Vagina (tissue), 2 donors: Measurements from ENCODE around the gene TRIO. TPM values are rescaled to one million over a fixed set of nuclear protein-coding genes. Genes with fewer than 3 reads are reported as not detected.

Source experiments
- DNase-seq, 2 donors: peaks; one replicate each; pipeline ENCODE4 v3.0.0-alpha.2; 2017; ENCODE audit errors: extremely low spot score in 2 of 2
- H3K27ac ChIP-seq: fragments of 200-600 bp; sonication (generic); one replicate; pipeline ENCODE4 v1.5.1; 2019
- H3K27me3 ChIP-seq: fragments of 200-600 bp; sonication (generic); one replicate; pipeline ENCODE4 v1.5.1; 2019
- H3K36me3 ChIP-seq, 2 donors: fragments of 200-600 bp; sonication (generic); one replicate each; pipeline ENCODE4 v1.5.1; 2017 to 2019
- H3K4me1 ChIP-seq: fragments of 200-600 bp; sonication (generic); one replicate; pipeline ENCODE4 v1.5.1; 2019
- H3K4me3 ChIP-seq, 2 donors: fragments of 200-600 bp; sonication (generic); 1 replicate in 1 of 2; 2 replicates in 1 of 2; pipeline ENCODE4 v1.5.1; 2016 to 2019
- H3K9me3 ChIP-seq: fragments of 200-600 bp; sonication (generic); one replicate; pipeline ENCODE4 v1.5.1; 2019
- CTCF ChIP-seq, 3 experiments: fragments of 450-650 bp in 2 of 3; fragments of 200-600 bp in 1 of 3; sonication (generic) in 1 of 3; IDR thresholded peaks; one replicate each; pipeline ENCODE4 v1.5.1; 2017 to 2019; ENCODE audit warnings: antibody characterized with exemption in 3 of 3, mild to moderate bottlenecking in 2 of 3, moderate library complexity in 2 of 3
- POLR2A ChIP-seq, 2 donors: fragments of 450-650 bp; IDR thresholded peaks; one replicate each; pipeline ENCODE4 v1.6.1; 2017; ENCODE audit warnings: antibody characterized with exemption in 2 of 2, mild to moderate bottlenecking in 2 of 2, moderate library complexity in 2 of 2
- POLR2AphosphoS5 ChIP-seq, 2 donors: sonication (generic); formaldehyde crosslinking; IDR thresholded peaks; one replicate each; pipeline ENCODE4 v1.9.0; 2017; ENCODE audit warnings: antibody characterized with exemption in 2 of 2, mild to moderate bottlenecking in 2 of 2, low read depth in 1 of 2; ENCODE audit not compliant: insufficient read depth in 1 of 2
- intact Hi-C: fragments of 100-400 bp; cut with DNase I; formaldehyde crosslinking; loops from one replicate; pipeline ENCODE4 v1.15.1; 2023
- total RNA-seq: library from RNA; depleted of rRNA; stranded (reverse); fragments of >200 nt; gene quantifications from one replicate; pipeline ENCODE4 v1.2.3, GENCODE V29; 2016

The TRIO gene
- total RNA-seq, 1 donor from 2014 or later = 142 TPM

- TF ChIP-seq POLR2AphosphoS5 (IDR thresholded peaks at IDR 0.05; ENCODE audit: insufficient read depth in 1 of 2, low read depth in 1 of 2) = peak in 1 of 2 donors; percentile 66
- TF ChIP-seq POLR2A (IDR thresholded peaks at IDR 0.05) = no peak
Measured at GRCh38 chr5:14153932-14154731, 11.0 kb downstream of the TRIO start.

GRCh38 chr5:14155075-14155474 lies 11.9 kb downstream of the TRIO start:
- no peak for TF ChIP-seq CTCF (IDR thresholded peaks at IDR 0.05)
- no peak for TF ChIP-seq POLR2A (IDR thresholded peaks at IDR 0.05)
- TF ChIP-seq POLR2AphosphoS5 (IDR thresholded peaks at IDR 0.05; ENCODE audit: insufficient read depth in 1 of 2, low read depth in 1 of 2) = no peak
- H3K27me3 ChIP-seq = no peaks in the 10 kb centered on the region
- no peaks in the 10 kb centered on the region for H3K9me3 ChIP-seq
- no peak overlapping the region for H3K4me3 ChIP-seq
- DNase-seq = no peak
- H3K4me1 ChIP-seq = peaks cover 44% of the 10 kb centered on the region
- no peaks in the 10 kb centered on the region for H3K36me3 ChIP-seq
- intact Hi-C loops = no loop called here
- peak overlapping the region; percentile 68 for H3K27ac ChIP-seq

More at GRCh38 chr5:14153932-14154731, 11.0 kb downstream of the TRIO start:
- Histone ChIP-seq H3K36me3 (no peaks in the 10 kb centered on the region), H3K4me1 (peaks cover 54% of the 10 kb centered on the region), H3K4me3 (peak overlapping the region; percentile 3 to 9), H3K27ac (peak overlapping the region; percentile 68), H3K27me3 (no peaks in the 10 kb centered on the region), H3K9me3 (no peaks in the 10 kb centered on the region)
- intact Hi-C loops = no loop called here
- peak in 1 of 2 donors; percentile 89 for DNase-seq

GRCh38 chr5:14155739-14156138 lies 12.6 kb downstream of the TRIO start:
- H3K36me3 ChIP-seq = no peaks in the 10 kb centered on the region
- H3K27ac ChIP-seq = peak overlapping the region; percentile 59
- TF ChIP-seq POLR2A (IDR thresholded peaks at IDR 0.05) = no peak
- TF ChIP-seq CTCF (IDR thresholded peaks at IDR 0.05) = no peak
- no peak for TF ChIP-seq POLR2AphosphoS5 (IDR thresholded peaks at IDR 0.05; ENCODE audit: insufficient read depth in 1 of 2, low read depth in 1 of 2)
- H3K4me3 ChIP-seq = no peak overlapping the region
- H3K27me3 ChIP-seq = no peaks in the 10 kb centered on the region
- intact Hi-C loops = no loop called here
- no peaks in the 10 kb centered on the region for H3K9me3 ChIP-seq
- no peak for DNase-seq
- peaks cover 43% of the 10 kb centered on the region for H3K4me1 ChIP-seq

- intact Hi-C loops = no loop called here
- H3K4me3 ChIP-seq = no peak overlapping the region
- H3K9me3 ChIP-seq = no peaks in the 10 kb centered on the region
- TF ChIP-seq POLR2A (IDR thresholded peaks at IDR 0.05) = no peak
- no peak for TF ChIP-seq POLR2AphosphoS5 (IDR thresholded peaks at IDR 0.05; ENCODE audit: insufficient read depth in 1 of 2, low read depth in 1 of 2)
- TF ChIP-seq CTCF (IDR thresholded peaks at IDR 0.05) = no peak
- H3K27ac ChIP-seq = peak overlapping the region; percentile 59
- no peaks in the 10 kb centered on the region for H3K27me3 ChIP-seq
- no peaks in the 10 kb centered on the region for H3K36me3 ChIP-seq
- DNase-seq = no peak
- H3K4me1 ChIP-seq = peaks cover 46% of the 10 kb centered on the region
Measured at GRCh38 chr5:14156290-14156649, 13.1 kb downstream of the TRIO start.

- peak overlapping the region in 1 of 2 donors; percentile 7 for H3K4me3 ChIP-seq
Measured at GRCh38 chr5:14156650-14157492, 13.7 kb downstream of the TRIO start.

More at GRCh38 chr5:14156650-14157492, 13.7 kb downstream of the TRIO start:
- TF ChIP-seq CTCF (IDR thresholded peaks at IDR 0.05) (no peak), POLR2AphosphoS5 (IDR thresholded peaks at IDR 0.05; ENCODE audit: insufficient read depth in 1 of 2, low read depth in 1 of 2) (peak in 1 of 2 donors; percentile 12)
- intact Hi-C loops = no loop called here
- no peaks in the 10 kb centered on the region for H3K9me3 ChIP-seq
- peak in 1 of 2 donors; percentile 85 for DNase-seq
- no peaks in the 10 kb centered on the region for H3K27me3 ChIP-seq
- H3K27ac ChIP-seq = peak overlapping the region; percentile 59
- peaks cover 48% of the 10 kb centered on the region for H3K4me1 ChIP-seq
- H3K36me3 ChIP-seq = no peaks in the 10 kb centered on the region
